ENCODE measurements around the gene NRAP.
A peak's percentile ranks its signal among the peaks of the same experiment; 100 is the strongest.

NRAP gene

GRCh38 chr10:113605268-113605978, 58.4 kb downstream of the NRAP start:
- DNase-seq (ENCODE audit: low read depth in 2 of 2), result no peak

- DNase-seq (ENCODE audit: low read depth in 2 of 2), result no peak
Observed at GRCh38 chr10:113604572-113604971, 59.3 kb downstream of the NRAP start.

- DNase-seq (ENCODE audit: low read depth in 2 of 2), result no peak
Observed at GRCh38 chr10:113603057-113603777, 60.6 kb downstream of the NRAP start.

GRCh38 chr10:113600569-113600968, 63.3 kb downstream of the NRAP start:
- DNase-seq (ENCODE audit: low read depth in 2 of 2), result no peak

GRCh38 chr10:113594652-113595051, 69.2 kb downstream of the NRAP start:
- no peak for DNase-seq (ENCODE audit: low read depth in 2 of 2)

GRCh38 chr10:113592380-113592779, 71.5 kb downstream of the NRAP start:
- DNase-seq (ENCODE audit: low read depth in 2 of 2), result no peak

GRCh38 chr10:113590581-113590980, 73.3 kb downstream of the NRAP start:
- no peak for DNase-seq (ENCODE audit: low read depth in 2 of 2)

GRCh38 chr10:113589201-113589770, 74.6 kb downstream of the NRAP start:
- DNase-seq (ENCODE audit: low read depth in 2 of 2), result no peak

- no peak for DNase-seq (ENCODE audit: low read depth in 2 of 2)
Observed at GRCh38 chr10:113585949-113586348, 77.9 kb downstream of the NRAP start.

GRCh38 chr10:113583571-113583970, 80.3 kb downstream of the NRAP start:
- DNase-seq (ENCODE audit: low read depth in 2 of 2), result no peak

- no peak for DNase-seq (ENCODE audit: low read depth in 2 of 2)
Observed at GRCh38 chr10:113581092-113581491, 82.7 kb downstream of the NRAP start.

GRCh38 chr10:113578773-113579172, 85.1 kb downstream of the NRAP start:
- DNase-seq (ENCODE audit: low read depth in 2 of 2), result no peak

GRCh38 chr10:113576852-113577251, 87.0 kb downstream of the NRAP start:
- DNase-seq (ENCODE audit: low read depth in 2 of 2), result no peak

GRCh38 chr10:113573368-113573767, 90.5 kb downstream of the NRAP start:
- DNase-seq (ENCODE audit: low read depth in 2 of 2), result no peak

GRCh38 chr10:113572520-113573290, 91.1 kb downstream of the NRAP start:
- no peak for DNase-seq (ENCODE audit: low read depth in 2 of 2)

GRCh38 chr10:113569576-113569975, 94.3 kb downstream of the NRAP start:
- DNase-seq (ENCODE audit: low read depth in 2 of 2), result no peak

GRCh38 chr10:113566888-113567287, 97.0 kb downstream of the NRAP start:
- no peak for DNase-seq (ENCODE audit: low read depth in 2 of 2)

GRCh38 chr10:113565364-113565763, 98.5 kb downstream of the NRAP start:
- DNase-seq (ENCODE audit: low read depth in 2 of 2), result no peak

- peak; percentile 59 to 68 for DNase-seq (ENCODE audit: low read depth in 2 of 2)
Observed at GRCh38 chr10:113563306-113564088, 100.3 kb downstream of the NRAP start.

GRCh38 chr10:113562704-113563103, 101.1 kb downstream of the NRAP start:
- no peak for DNase-seq (ENCODE audit: low read depth in 2 of 2)

GRCh38 chr10:113562069-113562468, 101.8 kb downstream of the NRAP start:
- DNase-seq (ENCODE audit: low read depth in 2 of 2), result no peak
